KOPT-K1 (cell line): ENCODE results near the gene ELAVL3.
"Not testable (repeated sequence)": the region's sequence is repeated elsewhere in the genome, so short reads cannot be mapped to it uniquely, and the experiment has no call there.

Experiments used
- H3K27ac ChIP-seq: fragments of 200-600 bp; sonication (generic); 2 replicates; pipeline ENCODE4 v1.5.1; 2016; ENCODE audit warnings: antibody characterized with exemption, mild to moderate bottlenecking, low read depth, low read length; ENCODE audit not compliant: poor library complexity, severe bottlenecking
- H3K36me3 ChIP-seq: fragments of 200-600 bp; sonication (generic); 2 replicates; pipeline ENCODE4 v1.5.1; 2017; ENCODE audit warnings: antibody characterized with exemption, mild to moderate bottlenecking, low read length, moderate library complexity; ENCODE audit not compliant: insufficient read depth
- H3K9me3 ChIP-seq: fragments of 200-600 bp; sonication (generic); 2 replicates; pipeline ENCODE4 v1.5.1; 2017; ENCODE audit warnings: antibody characterized with exemption, low read length, mild to moderate bottlenecking; ENCODE audit not compliant: insufficient read depth, poor library complexity, severe bottlenecking

ELAVL3 gene

DNA sequence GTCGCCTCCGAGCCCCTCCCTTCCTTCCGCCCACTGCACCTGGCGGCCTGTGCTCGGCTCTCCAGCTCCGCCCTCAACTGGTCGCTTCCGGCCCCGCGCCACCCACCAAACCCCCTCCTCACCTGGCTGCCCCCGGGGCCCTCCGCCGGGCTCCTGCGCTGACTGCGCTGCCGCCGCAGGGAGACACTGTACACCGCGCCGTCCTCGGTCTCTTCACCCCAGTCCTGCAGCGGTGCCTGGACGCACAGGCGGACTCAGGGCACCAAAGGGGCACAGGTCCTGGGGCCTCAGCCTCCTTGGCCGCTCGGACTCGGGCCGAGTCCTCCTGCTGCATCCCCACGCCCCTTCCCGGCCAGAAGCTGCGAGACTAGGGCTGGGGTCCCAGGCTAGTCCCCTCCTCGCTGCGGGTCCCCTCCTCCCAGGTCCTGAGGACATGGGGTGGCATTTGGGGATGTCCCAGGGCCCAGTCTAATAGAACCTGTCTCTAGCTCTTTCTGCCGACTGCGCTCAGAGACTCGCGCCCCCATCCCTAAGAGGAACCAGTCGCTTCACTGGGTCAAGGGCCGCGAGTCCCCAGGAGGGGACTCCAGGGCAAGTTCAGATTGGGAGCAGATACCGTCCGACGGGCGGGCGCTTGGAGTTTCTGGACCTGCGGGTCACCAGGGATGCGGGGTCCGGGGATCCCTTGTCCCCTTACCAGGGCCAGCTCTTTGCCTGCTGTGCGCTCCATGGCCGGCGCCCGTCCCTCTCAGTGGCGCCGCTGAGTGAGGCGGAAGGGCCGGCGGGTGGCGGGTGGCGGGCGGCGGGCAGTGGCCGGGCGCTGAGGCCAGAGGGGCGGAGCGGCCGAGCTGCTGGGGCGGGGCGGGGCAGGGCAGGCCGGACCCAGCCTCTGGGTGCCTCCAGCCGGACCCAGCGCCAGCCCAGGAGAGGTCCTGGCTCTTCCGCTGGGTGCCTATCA, 62.0 kb downstream of the ELAVL3 start, which contains the start of gene RGL3:
Gene RGL3, minus strand, starts transcription at position 766 of the 958 bp plus-strand sequence. Its CDS starts 36 bp downstream, at position 730.
- H3K36me3 ChIP-seq, result no peaks in the 10 kb centered on the region
- no peak within 1 kb of the TSS for H3K27ac ChIP-seq
- peaks cover 8% of the 10 kb centered on the region for H3K9me3 ChIP-seq

GRCh38 chr19:11418094-11418548, 62.7 kb downstream of the ELAVL3 start:
- Histone ChIP-seq H3K36me3 (no peaks in the 10 kb centered on the region), H3K9me3 (peaks cover 8% of the 10 kb centered on the region), H3K27ac (no peak overlapping the region)

DNA sequence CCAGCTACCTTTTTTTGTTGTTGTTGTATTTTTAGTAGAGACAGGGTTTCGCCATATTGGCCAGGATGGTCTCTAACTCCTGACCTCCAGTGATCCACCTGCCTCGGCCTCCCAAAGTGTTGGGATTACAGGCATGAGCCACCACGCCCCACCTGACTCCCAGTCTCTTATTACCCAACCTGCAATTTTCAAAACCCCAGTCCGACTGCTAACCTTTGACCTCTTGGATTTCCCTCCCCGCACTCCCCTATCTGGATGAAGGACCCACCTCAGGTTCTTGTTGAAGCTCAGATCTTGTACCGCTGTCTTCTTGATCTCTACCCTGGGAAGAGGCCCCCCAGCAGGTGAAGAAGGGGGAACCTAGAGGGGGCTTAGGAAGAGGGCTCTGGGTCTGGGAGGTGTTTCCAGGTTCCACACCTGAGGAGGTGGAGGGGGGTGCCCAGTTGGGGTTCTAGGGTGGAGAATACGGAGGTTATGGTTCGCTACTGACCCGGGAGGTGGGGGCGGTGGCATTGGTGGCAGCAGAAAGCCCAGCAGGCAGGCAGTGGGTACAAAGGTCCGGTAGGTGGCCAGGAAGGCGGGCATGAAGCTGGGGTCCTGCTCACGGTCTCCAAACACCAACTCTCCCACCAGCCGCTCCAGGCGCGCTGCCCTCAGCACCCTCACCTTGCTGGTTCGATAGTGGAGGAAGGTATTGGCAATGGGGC, 64.3 kb downstream of the ELAVL3 start:
- H3K9me3 ChIP-seq, result peaks cover 2% of the 10 kb centered on the region
- H3K36me3 ChIP-seq, result no peaks in the 10 kb centered on the region
- H3K27ac ChIP-seq, result no peak overlapping the region

- Histone ChIP-seq H3K36me3 (no peaks in the 10 kb centered on the region), H3K9me3 (no peaks in the 10 kb centered on the region), H3K27ac (no peak overlapping the region)
Observed at GRCh38 chr19:11414544-11414943, 66.3 kb downstream of the ELAVL3 start.

- H3K36me3 ChIP-seq, result no peaks in the 10 kb centered on the region
- H3K9me3 ChIP-seq, result no peaks in the 10 kb centered on the region
- no peak overlapping the region for H3K27ac ChIP-seq
Observed at GRCh38 chr19:11410682-11411081, 70.2 kb downstream of the ELAVL3 start.

DNA sequence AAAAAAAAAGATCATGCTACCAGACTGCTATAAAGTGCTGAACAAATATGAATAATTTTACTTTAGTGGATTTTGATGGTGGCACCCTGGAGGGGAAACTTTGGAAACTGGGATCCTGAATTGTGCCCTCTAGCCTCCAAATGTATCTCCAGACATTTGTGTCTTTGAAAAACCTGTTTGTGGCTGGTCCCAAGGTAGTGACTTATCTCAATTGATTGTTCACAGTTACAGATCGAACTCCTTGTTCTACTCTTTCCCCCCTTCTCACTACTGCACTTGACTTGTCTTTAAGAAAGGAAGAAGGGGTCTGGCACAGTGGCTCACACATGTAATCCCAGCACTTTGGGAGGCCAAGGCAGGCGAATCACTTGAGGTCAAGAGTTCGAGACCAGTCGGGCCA, 72.3 kb downstream of the ELAVL3 start:
- H3K36me3 ChIP-seq, result no peaks in the 10 kb centered on the region
- H3K27ac ChIP-seq, result no peak overlapping the region
- no peaks in the 10 kb centered on the region for H3K9me3 ChIP-seq

- not testable (repeated sequence) for H3K9me3 ChIP-seq, H3K36me3 ChIP-seq, H3K27ac ChIP-seq
Observed at GRCh38 chr19:11406703-11407236, 74.1 kb downstream of the ELAVL3 start.

DNA sequence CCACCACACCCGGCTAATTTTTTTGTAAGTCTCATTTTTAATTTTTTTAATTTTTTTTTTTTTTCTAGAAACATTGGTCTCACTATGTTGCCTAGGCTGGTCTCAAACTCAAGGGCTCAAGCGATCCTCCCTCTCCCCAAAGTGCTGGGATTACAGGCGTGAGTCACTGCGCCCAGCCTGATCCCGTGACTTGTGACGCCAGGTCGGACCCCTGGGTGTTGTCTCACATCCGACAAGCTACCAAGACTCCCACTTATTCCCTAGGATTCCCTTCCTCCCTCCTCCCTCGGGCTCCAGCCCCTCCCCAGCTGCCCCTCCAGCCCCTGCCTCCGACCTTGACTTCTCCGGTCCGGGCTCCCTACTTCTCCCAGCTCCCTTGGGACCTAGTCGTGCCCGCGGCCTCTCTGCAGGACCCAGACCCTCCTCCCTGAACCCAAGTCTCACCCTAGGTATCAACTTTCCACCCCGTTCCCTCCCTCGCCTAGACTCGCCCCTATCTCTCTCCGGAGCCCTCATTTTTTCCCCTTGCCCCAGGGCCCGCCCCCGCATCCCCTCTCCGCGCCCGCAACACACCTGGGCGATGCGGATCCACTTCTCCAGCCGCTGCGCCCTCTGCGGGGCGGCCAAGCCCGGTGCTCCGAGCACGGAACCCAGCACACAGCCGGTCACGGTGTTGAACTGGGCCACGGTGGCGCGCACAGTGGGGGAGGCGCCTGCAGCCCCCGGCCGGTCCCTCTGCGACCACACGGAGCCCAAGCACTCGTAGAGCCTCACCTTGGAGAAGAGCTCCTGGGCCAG, 74.8 kb downstream of the ELAVL3 start:
- Histone ChIP-seq H3K27ac (no peak overlapping the region), H3K9me3 (no peaks in the 10 kb centered on the region), H3K36me3 (no peaks in the 10 kb centered on the region)

DNA sequence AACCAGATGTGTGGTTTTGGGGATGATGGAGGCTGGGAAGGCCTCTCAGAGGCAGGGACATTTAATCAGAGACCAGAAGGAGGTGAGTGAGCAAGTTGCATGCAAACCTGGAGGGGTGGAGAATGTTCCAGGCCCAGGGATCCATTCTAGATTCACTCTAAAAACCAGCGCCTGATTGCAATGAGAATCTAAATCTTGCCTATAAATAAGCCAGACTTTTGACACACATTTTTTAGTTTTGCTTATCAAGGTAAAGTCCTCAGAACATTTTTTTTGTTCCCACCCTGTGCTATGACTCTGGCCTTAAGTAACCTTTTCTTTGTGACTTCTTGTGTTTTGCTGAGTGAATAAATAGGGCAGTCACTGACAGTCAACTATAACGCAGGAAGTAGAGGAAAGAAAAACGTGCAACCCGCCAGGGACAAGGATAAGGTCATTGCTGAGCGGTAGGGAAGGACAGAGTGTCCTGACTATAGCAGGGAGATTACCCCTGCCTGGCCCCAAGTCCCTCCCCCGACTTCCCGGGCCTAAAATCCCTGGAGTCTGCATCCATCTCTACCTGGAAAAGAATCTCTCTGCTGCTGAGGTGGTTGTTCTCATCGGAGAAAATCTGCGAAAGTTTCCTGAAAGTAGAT, 76.1 kb downstream of the ELAVL3 start:
- no peak overlapping the region for H3K27ac ChIP-seq
- H3K36me3 ChIP-seq, result no peaks in the 10 kb centered on the region
- no peaks in the 10 kb centered on the region for H3K9me3 ChIP-seq

DNA sequence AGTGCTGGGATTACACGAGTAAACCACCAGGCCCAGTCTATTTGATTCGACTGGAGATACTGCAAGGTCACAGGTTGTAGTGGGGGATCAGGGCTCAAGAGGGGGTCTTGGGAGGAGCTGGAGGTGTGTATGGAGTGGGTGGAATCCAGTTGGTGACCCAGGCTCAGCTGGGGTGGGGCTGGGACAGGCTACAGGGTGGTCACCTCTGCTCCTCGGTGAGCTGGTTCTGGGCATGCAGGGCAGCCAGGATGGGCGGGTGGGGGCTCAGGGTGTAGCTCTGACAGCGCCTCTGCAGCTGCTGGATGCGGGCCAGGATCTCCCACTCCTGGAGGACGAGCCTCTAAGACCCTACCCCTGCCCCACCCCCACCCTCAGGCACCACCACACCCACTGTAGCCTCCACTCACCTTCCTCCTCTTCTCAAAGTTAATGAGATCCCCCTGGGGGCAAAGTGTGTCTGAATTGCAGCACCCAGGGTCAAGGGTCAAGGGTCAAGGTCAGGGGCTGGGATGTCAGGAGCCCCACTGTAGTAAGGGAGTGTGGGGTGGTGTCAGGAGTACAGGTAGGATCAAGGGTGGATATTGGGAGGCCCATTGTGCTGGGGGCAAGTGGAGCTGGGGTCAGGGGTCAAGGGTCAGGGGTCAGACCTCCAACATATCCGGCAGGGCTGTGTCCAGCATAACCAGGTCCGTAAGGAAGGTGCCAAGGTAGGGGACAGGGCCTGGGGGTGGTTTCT, 78.9 kb downstream of the ELAVL3 start:
- H3K27ac ChIP-seq, result no peak overlapping the region
- no peaks in the 10 kb centered on the region for H3K9me3 ChIP-seq
- H3K36me3 ChIP-seq, result no peaks in the 10 kb centered on the region
